Measurements from ENCODE around the gene DDIT4.
"Not testable (repeated sequence)": the region's sequence is repeated elsewhere in the genome, so short reads cannot be mapped to it uniquely, and the experiment has no call there.

DDIT4 gene

GRCh38 chr10:72297281-72297804, 23.6 kb downstream of the DDIT4 start:
- peak; percentile 85 for ATAC-seq (replicated peaks; ENCODE audit: extremely low read depth, poor library complexity, severe bottlenecking)
- peaks cover 50% of the 10 kb centered on the region for H3K4me1 Mint-ChIP-seq
- H3K4me3 Mint-ChIP-seq, result peak overlapping the region; percentile 70
- peaks cover 17% of the 10 kb centered on the region for H3K36me3 Mint-ChIP-seq (ENCODE audit: insufficient read depth)
- peak overlapping the region; percentile 97 for H3K27ac Mint-ChIP-seq (ENCODE audit: low read depth)
- no peaks in the 10 kb centered on the region for H3K9me3 Mint-ChIP-seq
- no peaks in the 10 kb centered on the region for H3K27me3 Mint-ChIP-seq
- DNase-seq (ENCODE audit: low spot score in 2 of 2), result peak; percentile 85 to 98

GRCh38 chr10:72297805-72298591, 24.3 kb downstream of the DDIT4 start:
- peaks cover 43% of the 10 kb centered on the region for H3K4me1 Mint-ChIP-seq
- peak overlapping the region; percentile 97 for H3K27ac Mint-ChIP-seq (ENCODE audit: low read depth)
- no peaks in the 10 kb centered on the region for H3K27me3 Mint-ChIP-seq
- H3K4me3 Mint-ChIP-seq, result peak overlapping the region; percentile 70
- peak; percentile 68 to 86 for DNase-seq (ENCODE audit: low spot score in 2 of 2)
- peaks cover 17% of the 10 kb centered on the region for H3K36me3 Mint-ChIP-seq (ENCODE audit: insufficient read depth)
- ATAC-seq (replicated peaks; ENCODE audit: extremely low read depth, poor library complexity, severe bottlenecking), result peak; percentile 69
- H3K9me3 Mint-ChIP-seq, result no peaks in the 10 kb centered on the region

- H3K4me3 Mint-ChIP-seq, result no peak overlapping the region
- H3K9me3 Mint-ChIP-seq, result no peaks in the 10 kb centered on the region
- no peaks in the 10 kb centered on the region for H3K27me3 Mint-ChIP-seq
- peaks cover 17% of the 10 kb centered on the region for H3K36me3 Mint-ChIP-seq (ENCODE audit: insufficient read depth)
- peak overlapping the region; percentile 97 for H3K27ac Mint-ChIP-seq (ENCODE audit: low read depth)
- peaks cover 38% of the 10 kb centered on the region for H3K4me1 Mint-ChIP-seq
- no peak for DNase-seq (ENCODE audit: low spot score in 2 of 2)
- ATAC-seq (replicated peaks; ENCODE audit: extremely low read depth, poor library complexity, severe bottlenecking), result no peak
These were observed 25.1 kb downstream of the DDIT4 start for GRCh38 chr10:72298592-72299519.

DNA sequence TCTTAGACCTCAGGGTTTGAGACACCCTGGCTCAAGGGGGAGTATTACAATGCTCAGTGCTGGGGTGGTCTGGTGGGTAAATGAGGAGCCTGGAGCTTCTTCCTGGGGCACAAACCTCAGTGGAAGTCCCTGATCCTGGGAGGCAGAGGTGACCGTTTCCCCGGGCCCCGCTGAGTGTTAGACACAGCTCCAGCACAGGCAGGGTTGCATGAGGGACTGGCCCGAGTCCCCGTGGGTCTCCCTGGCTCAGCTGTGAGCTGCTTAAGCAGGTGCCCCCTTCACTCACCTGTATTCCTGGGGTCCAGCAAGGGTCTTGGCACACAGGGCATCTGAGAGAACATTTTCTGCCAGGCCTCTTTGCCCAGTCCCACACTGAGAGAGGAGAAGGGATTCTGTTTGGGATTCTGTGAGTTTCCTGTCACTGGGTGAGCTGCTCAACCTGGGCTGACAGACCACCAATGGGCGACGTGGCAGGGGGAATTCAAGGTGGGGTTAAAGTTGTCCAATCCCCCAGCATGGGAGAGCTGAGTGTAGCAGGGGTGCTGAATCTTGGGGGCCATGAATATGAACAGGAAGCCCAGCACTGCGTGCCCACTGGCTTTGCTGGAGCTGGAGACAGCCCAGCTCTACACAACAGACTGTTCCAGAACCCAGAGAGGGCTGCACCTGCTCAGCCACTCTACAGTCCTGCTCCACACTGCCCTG, 29.9 kb downstream of the DDIT4 start:
- no peaks in the 10 kb centered on the region for H3K27me3 Mint-ChIP-seq
- no peak overlapping the region for H3K4me3 Mint-ChIP-seq
- H3K27ac Mint-ChIP-seq (ENCODE audit: low read depth), result no peak overlapping the region
- DNase-seq (ENCODE audit: low spot score in 2 of 2) (no peak), ATAC-seq (replicated peaks; ENCODE audit: extremely low read depth, poor library complexity, severe bottlenecking) (no peak)
- H3K9me3 Mint-ChIP-seq, result no peaks in the 10 kb centered on the region
- H3K4me1 Mint-ChIP-seq, result peaks cover 24% of the 10 kb centered on the region
- peaks cover 6% of the 10 kb centered on the region for H3K36me3 Mint-ChIP-seq (ENCODE audit: insufficient read depth)

DNA sequence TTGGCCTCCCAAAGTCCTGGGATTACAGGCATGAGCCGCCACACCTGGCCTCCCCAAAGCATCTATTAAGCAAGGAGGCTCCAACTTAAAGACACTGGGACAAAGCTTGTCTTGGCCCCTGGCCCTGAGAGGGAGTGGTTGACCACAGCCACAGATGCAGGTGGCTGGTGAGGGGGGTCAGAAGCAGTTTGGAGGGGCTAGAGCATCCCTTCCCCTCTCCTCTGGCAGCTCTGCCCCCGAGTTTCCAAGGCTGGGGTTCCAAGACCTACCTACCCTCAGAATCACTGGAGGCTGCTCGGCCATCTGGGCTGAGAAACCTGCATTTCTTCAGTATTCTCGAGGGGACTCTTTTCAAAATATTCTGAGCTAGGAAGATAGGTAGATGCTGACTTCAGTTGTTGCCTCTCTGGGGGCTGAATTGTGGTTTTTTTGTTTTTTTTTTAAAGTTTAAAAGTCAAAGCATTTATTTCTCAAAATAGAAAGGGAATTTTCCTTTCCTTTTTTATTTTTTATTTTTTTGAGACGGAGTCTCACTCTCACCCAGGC, 32.6 kb downstream of the DDIT4 start:
- no peak overlapping the region for H3K4me3 Mint-ChIP-seq
- no peaks in the 10 kb centered on the region for H3K9me3 Mint-ChIP-seq
- DNase-seq (ENCODE audit: low spot score in 2 of 2), result no peak
- no peak overlapping the region for H3K27ac Mint-ChIP-seq (ENCODE audit: low read depth)
- peaks cover 8% of the 10 kb centered on the region for H3K36me3 Mint-ChIP-seq (ENCODE audit: insufficient read depth)
- peaks cover 38% of the 10 kb centered on the region for H3K4me1 Mint-ChIP-seq
- no peak for ATAC-seq (replicated peaks; ENCODE audit: extremely low read depth, poor library complexity, severe bottlenecking)
- no peaks in the 10 kb centered on the region for H3K27me3 Mint-ChIP-seq

- not testable (repeated sequence) for H3K36me3 Mint-ChIP-seq (ENCODE audit: insufficient read depth); H3K27me3 Mint-ChIP-seq; DNase-seq (ENCODE audit: low spot score in 2 of 2); H3K9me3 Mint-ChIP-seq; ATAC-seq (replicated peaks; ENCODE audit: extremely low read depth, poor library complexity, severe bottlenecking); H3K4me3 Mint-ChIP-seq; H3K27ac Mint-ChIP-seq (ENCODE audit: low read depth)
- peaks cover 43% of the 10 kb centered on the region for H3K4me1 Mint-ChIP-seq
These were observed 34.0 kb downstream of the DDIT4 start for GRCh38 chr10:72307711-72308110.

DNA sequence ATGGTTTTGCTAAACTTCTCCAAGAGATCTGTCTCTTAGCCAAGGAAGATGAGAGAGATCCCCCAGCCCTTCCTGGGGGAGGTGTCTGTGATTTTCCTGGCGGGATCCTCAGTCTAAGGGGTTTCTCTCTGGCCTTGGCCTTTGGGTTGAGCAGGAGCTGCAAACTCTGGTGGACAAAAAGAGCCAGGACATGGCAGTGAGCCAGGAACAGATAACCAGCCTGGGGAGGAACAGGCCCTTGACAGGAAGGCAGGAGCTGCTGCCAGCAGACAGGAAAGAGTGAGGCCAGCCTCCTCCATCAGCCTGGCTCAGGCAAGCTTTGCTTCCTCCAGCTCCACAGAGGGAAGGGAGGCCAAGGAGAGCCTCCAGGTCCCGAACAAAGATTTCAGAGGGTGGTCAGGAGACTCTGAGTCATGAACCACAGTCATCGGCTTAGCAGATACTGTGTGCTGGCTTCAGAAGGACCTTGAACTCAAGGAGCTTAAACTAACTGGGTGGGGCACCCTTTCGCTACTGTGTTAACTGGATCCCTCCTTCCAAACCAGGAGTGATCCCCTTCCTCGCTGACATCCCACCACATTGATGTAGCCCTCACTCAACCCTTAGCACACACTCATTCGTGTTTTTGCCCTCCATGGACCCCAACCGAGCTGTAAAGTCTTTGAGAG, 34.7 kb downstream of the DDIT4 start:
- Mint-ChIP-seq H3K27me3 (no peaks in the 10 kb centered on the region), H3K9me3 (no peaks in the 10 kb centered on the region), H3K4me1 (peaks cover 43% of the 10 kb centered on the region), H3K4me3 (no peak overlapping the region), H3K36me3 (ENCODE audit: insufficient read depth) (peaks cover 6% of the 10 kb centered on the region), H3K27ac (ENCODE audit: low read depth) (no peak overlapping the region)
- DNase-seq (ENCODE audit: low spot score in 2 of 2), result no peak
- no peak for ATAC-seq (replicated peaks; ENCODE audit: extremely low read depth, poor library complexity, severe bottlenecking)

DNA sequence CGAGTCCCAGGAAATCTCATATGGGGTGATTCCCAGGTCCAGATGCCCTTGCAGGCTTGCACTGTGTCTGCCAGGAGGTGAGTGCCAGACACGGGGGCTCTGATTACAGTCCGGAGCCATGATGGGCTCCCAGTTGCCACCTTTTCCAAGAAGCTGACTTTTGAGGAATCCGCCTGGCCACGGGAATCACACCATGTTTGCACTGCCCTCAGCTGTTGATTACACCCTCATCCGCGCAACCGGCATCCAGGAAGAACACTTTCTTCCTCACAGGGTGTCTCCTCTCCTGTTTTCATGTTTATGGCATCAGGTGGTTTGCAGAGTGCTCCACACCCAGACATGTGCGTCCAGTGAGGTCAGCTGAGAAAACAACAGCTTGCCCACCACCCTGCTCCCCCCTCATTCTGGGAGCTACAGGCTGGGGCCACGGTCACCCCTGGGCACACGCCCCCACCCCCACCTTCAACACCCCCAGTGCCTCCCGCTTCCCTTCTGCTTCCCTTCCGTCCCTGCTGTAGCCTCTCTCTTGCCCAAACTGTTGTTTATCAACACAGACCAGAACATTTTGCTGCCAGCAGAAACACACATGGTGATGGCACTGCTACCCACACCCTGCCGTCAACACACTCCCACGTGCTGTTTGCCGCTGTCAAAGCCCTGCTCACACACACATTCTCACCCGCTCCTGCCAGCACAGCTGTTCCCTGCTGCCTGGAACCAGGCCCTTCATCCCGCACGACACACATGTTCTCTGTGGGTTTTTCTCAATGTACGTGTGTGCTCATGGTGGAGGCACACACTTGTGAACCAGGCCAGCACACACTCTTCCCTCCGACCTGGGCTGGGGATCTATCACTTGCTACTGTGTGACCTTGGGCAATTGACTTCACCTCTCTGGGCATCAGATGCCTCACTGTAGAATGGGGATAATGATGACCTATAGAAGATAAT, 35.8 kb downstream of the DDIT4 start:
- ATAC-seq (replicated peaks; ENCODE audit: extremely low read depth, poor library complexity, severe bottlenecking) (no peak), DNase-seq (ENCODE audit: low spot score in 2 of 2) (no peak)
- H3K27me3 Mint-ChIP-seq, result no peaks in the 10 kb centered on the region
- no peaks in the 10 kb centered on the region for H3K9me3 Mint-ChIP-seq
- peaks cover 43% of the 10 kb centered on the region for H3K4me1 Mint-ChIP-seq
- H3K36me3 Mint-ChIP-seq (ENCODE audit: insufficient read depth), result peaks cover 6% of the 10 kb centered on the region
- H3K27ac Mint-ChIP-seq (ENCODE audit: low read depth), result peak overlapping the region; percentile 9
- no peak overlapping the region for H3K4me3 Mint-ChIP-seq

GRCh38 chr10:72310241-72310633, 36.5 kb downstream of the DDIT4 start:
- no peak overlapping the region for H3K4me3 Mint-ChIP-seq
- no peak for ATAC-seq (replicated peaks; ENCODE audit: extremely low read depth, poor library complexity, severe bottlenecking)

GRCh38 chr10:72310636-72311035, 36.9 kb downstream of the DDIT4 start:
- H3K27me3 Mint-ChIP-seq, result no peaks in the 10 kb centered on the region
- peaks cover 38% of the 10 kb centered on the region for H3K4me1 Mint-ChIP-seq
- no peak overlapping the region for H3K4me3 Mint-ChIP-seq
- DNase-seq (ENCODE audit: low spot score in 2 of 2), result no peak
- H3K27ac Mint-ChIP-seq (ENCODE audit: low read depth), result no peak overlapping the region
- peaks cover 5% of the 10 kb centered on the region for H3K36me3 Mint-ChIP-seq (ENCODE audit: insufficient read depth)
- no peak for ATAC-seq (replicated peaks; ENCODE audit: extremely low read depth, poor library complexity, severe bottlenecking)
- no peaks in the 10 kb centered on the region for H3K9me3 Mint-ChIP-seq

More at GRCh38 chr10:72310241-72310633, 36.5 kb downstream of the DDIT4 start:
- Mint-ChIP-seq H3K4me1 (peaks cover 39% of the 10 kb centered on the region), H3K36me3 (ENCODE audit: insufficient read depth) (peaks cover 5% of the 10 kb centered on the region), H3K27me3 (no peaks in the 10 kb centered on the region), H3K9me3 (no peaks in the 10 kb centered on the region), H3K27ac (ENCODE audit: low read depth) (peak overlapping the region; percentile 9)
- no peak for DNase-seq (ENCODE audit: low spot score in 2 of 2)

GRCh38 chr10:72311667-72312066, 37.9 kb downstream of the DDIT4 start:
- H3K4me3 Mint-ChIP-seq, result no peak overlapping the region

More at GRCh38 chr10:72311667-72312066, 37.9 kb downstream of the DDIT4 start:
- Mint-ChIP-seq H3K9me3 (no peaks in the 10 kb centered on the region), H3K27ac (ENCODE audit: low read depth) (no peak overlapping the region), H3K36me3 (ENCODE audit: insufficient read depth) (peaks cover 5% of the 10 kb centered on the region), H3K4me1 (peaks cover 41% of the 10 kb centered on the region), H3K27me3 (no peaks in the 10 kb centered on the region)
- ATAC-seq (replicated peaks; ENCODE audit: extremely low read depth, poor library complexity, severe bottlenecking), result no peak
- no peak for DNase-seq (ENCODE audit: low spot score in 2 of 2)

Measured in central memory CD8-positive, alpha-beta T cell (primary cell).